Ovary (tissue), 3 donors: Measurements from ENCODE around the gene C1R.

ENCODE experiments used
- CTCF ChIP-seq, 3 donors: fragments of 450-650 bp in 2 of 3; fragments of 200-600 bp in 1 of 3; IDR thresholded peaks; one replicate each; pipeline versions ENCODE4 v1.5.1 to v1.8.0; 2016 to 2022; ENCODE audit warnings: antibody characterized with exemption in 3 of 3, mild to moderate bottlenecking in 1 of 3
- EP300 ChIP-seq: sonication (generic); formaldehyde crosslinking; IDR thresholded peaks from one replicate; pipeline ENCODE4 v1.6.1; 2017; ENCODE audit warnings: antibody characterized with exemption
- POLR2A ChIP-seq: fragments of 450-650 bp; IDR thresholded peaks from one replicate; pipeline ENCODE4 v1.6.1; 2017; ENCODE audit warnings: antibody characterized with exemption, mild to moderate bottlenecking, moderate library complexity
- donor health status: DM: no; HTN: no; CAD: no.

- TF ChIP-seq CTCF (IDR thresholded peaks at IDR 0.05) (no peak), EP300 (no peak), POLR2A (no peak)
Observed at GRCh38 chr12:7065073-7065623, 27.1 kb downstream of the C1R start.
